Activated naive CD8-positive, alpha-beta T cell treated with anti-CD3 and anti-CD28 coated beads for 36 hours (primary cell): ENCODE measurements around the gene PBX4. TPM values are rescaled to one million over a fixed set of nuclear protein-coding genes. Genes with fewer than 3 reads are reported as not detected.

ENCODE experiments used
- DNase-seq: peaks from one replicate; pipeline ENCODE4 v3.0.0; 2021
- H3K27ac Mint-ChIP-seq: one replicate; pipeline ENCODE4 v1.8.0; 2022; ENCODE audit warnings: mild to moderate bottlenecking, moderate library complexity, mixed read lengths
- H3K27me3 Mint-ChIP-seq: one replicate; pipeline ENCODE4 v1.8.0; 2022; ENCODE audit warnings: mild to moderate bottlenecking, mixed read lengths
- H3K36me3 Mint-ChIP-seq: one replicate; pipeline ENCODE4 v1.8.0; 2021; ENCODE audit warnings: mild to moderate bottlenecking, mixed read lengths
- H3K4me1 Mint-ChIP-seq: one replicate; pipeline ENCODE4 v1.8.0; 2021; ENCODE audit warnings: mixed read lengths
- H3K4me3 Mint-ChIP-seq: one replicate; pipeline ENCODE4 v1.8.0; 2022; ENCODE audit warnings: mild to moderate bottlenecking, moderate library complexity, mixed read lengths
- H3K9me3 Mint-ChIP-seq: one replicate; pipeline ENCODE4 v1.8.0; 2022; ENCODE audit warnings: mixed read lengths
- total RNA-seq, 2 experiments: library from RNA; stranded (reverse); gene quantifications; one replicate each; pipeline ENCODE4 v1.2.3, GENCODE V29; 2021

The PBX4 gene
- total RNA-seq, 2 experiments from 2014 or later, result 8.2 to 9.6 TPM

- H3K9me3 Mint-ChIP-seq, result no peaks in the 10 kb centered on the region
- H3K4me3 Mint-ChIP-seq, result peak within 1 kb of the TSS; percentile 92
- no peaks in the 10 kb centered on the region for H3K27me3 Mint-ChIP-seq
Measured at GRCh38 chr19:19514881-19515641, 103.4 kb downstream of the PBX4 start, which contains the start of gene TSSK6. TSSK6 (minus strand) TSS chr19:19515548; CDS start chr19:19515427, 121 bp downstream.

GRCh38 chr19:19514215-19514657 is 104.3 kb downstream of the PBX4 start:
- H3K4me1 Mint-ChIP-seq, result peaks cover 13% of the 10 kb centered on the region
- peaks cover 20% of the 10 kb centered on the region for H3K36me3 Mint-ChIP-seq
- H3K9me3 Mint-ChIP-seq, result no peaks in the 10 kb centered on the region
- H3K4me3 Mint-ChIP-seq, result no peak overlapping the region
- DNase-seq, result peak; percentile 28
- no peaks in the 10 kb centered on the region for H3K27me3 Mint-ChIP-seq
- H3K27ac Mint-ChIP-seq, result no peak overlapping the region

More at GRCh38 chr19:19514881-19515641, 103.4 kb downstream of the PBX4 start, which contains the start of gene TSSK6:
- H3K36me3 Mint-ChIP-seq, result peaks cover 28% of the 10 kb centered on the region
- no peak for DNase-seq
- H3K4me1 Mint-ChIP-seq, result peaks cover 16% of the 10 kb centered on the region
- H3K27ac Mint-ChIP-seq, result peak within 1 kb of the TSS; percentile 90

- DNase-seq, result no peak
- Mint-ChIP-seq H3K9me3 (no peaks in the 10 kb centered on the region), H3K27ac (no peak overlapping the region), H3K4me3 (no peak overlapping the region), H3K4me1 (peaks cover 11% of the 10 kb centered on the region), H3K36me3 (peaks cover 18% of the 10 kb centered on the region), H3K27me3 (no peaks in the 10 kb centered on the region)
Measured at GRCh38 chr19:19513682-19514081, 104.8 kb downstream of the PBX4 start.

Other genes with a start within 250 kb of the PBX4 start
- gene GATAD2A, start 213.0 kb downstream of the PBX4 start, total RNA-seq, result 100 to 1,000 TPM; 196 to 202 TPM
- gene TSSK6, start 103.1 kb downstream of the PBX4 start, total RNA-seq, result 1 to 10 TPM; 3.0 to 3.1 TPM
- gene NDUFA13, start 102.5 kb downstream of the PBX4 start, total RNA-seq, result 100 to 1,000 TPM; 306 to 312 TPM
- 1 to 10 TPM; 5.7 to 7.8 TPM for gene YJEFN3, start 89.8 kb downstream of the PBX4 start, total RNA-seq
- gene CILP2, start 80.4 kb downstream of the PBX4 start, total RNA-seq, result under 1 TPM; 0.18 to 0.23 TPM
- 10 to 100 TPM; 23.7 to 28.4 TPM for gene LPAR2, start 9.5 kb upstream of the PBX4 start, total RNA-seq
- gene GMIP, start 25.0 kb upstream of the PBX4 start, total RNA-seq, result 10 to 100 TPM; 53.3 to 54.7 TPM
- 10 to 100 TPM; 72.6 to 76.4 TPM for gene ATP13A1, start 45.0 kb upstream of the PBX4 start, total RNA-seq
- gene ZNF101, start 50.2 kb upstream of the PBX4 start, total RNA-seq, result 10 to 100 TPM; 71.8 to 73.2 TPM
- 1 to 10 TPM; 7.8 to 7.9 TPM for gene ZNF14, start 114.4 kb upstream of the PBX4 start, total RNA-seq
- gene ZNF506, start 203.1 kb upstream of the PBX4 start, total RNA-seq, result 10 to 100 TPM; 28.4 to 31.5 TPM
- 10 to 100 TPM; 13.8 to 16.6 TPM for gene ZNF253, start 247.2 kb upstream of the PBX4 start, total RNA-seq